PC-9 (cell line): ENCODE measurements around the gene ARHGAP26.

ENCODE experiments used
- EZH2 ChIP-seq: fragments of 200-600 bp; sonication (generic); IDR thresholded peaks from 2 replicates; pipeline ENCODE4 v1.8.0; 2017; ENCODE audit warnings: antibody characterized with exemption, low read depth
- TF ChIP-seq, protein P1 (sequence below): fragments of 200-600 bp; sonication (generic); conservative IDR thresholded peaks from 2 replicates; pipeline ENCODE4 v1.6.1; 2017; ENCODE audit warnings: mixed run types, antibody characterized with exemption, mild to moderate bottlenecking, moderate library complexity

DNA sequence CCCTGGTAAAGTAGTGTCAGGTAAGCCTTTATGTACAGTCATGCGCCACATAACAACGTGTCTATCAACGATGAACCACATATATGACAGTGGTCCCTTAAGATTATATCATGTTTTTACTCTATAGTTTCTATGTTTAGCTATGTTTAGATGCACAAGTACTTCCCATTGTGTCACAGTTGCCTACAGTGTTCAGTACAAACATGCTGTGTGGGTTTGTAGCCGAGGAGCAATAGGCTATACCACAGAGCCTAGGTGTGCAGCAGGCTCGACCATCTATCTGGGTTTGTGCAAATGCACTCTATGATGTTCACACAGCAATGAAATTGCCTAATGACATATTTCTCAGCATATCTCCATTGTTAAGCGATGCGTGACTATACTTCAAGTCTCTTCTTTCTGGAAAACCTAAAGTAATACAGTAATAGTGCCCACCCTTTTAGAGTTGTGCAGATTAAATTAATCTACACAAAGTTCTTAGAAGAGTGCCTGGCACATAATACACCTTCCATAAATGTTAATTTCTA is 295.9 kb downstream of the ARHGAP26 start:
- TF ChIP-seq EZH2, result no peak
- TF ChIP-seq, protein P1, sequence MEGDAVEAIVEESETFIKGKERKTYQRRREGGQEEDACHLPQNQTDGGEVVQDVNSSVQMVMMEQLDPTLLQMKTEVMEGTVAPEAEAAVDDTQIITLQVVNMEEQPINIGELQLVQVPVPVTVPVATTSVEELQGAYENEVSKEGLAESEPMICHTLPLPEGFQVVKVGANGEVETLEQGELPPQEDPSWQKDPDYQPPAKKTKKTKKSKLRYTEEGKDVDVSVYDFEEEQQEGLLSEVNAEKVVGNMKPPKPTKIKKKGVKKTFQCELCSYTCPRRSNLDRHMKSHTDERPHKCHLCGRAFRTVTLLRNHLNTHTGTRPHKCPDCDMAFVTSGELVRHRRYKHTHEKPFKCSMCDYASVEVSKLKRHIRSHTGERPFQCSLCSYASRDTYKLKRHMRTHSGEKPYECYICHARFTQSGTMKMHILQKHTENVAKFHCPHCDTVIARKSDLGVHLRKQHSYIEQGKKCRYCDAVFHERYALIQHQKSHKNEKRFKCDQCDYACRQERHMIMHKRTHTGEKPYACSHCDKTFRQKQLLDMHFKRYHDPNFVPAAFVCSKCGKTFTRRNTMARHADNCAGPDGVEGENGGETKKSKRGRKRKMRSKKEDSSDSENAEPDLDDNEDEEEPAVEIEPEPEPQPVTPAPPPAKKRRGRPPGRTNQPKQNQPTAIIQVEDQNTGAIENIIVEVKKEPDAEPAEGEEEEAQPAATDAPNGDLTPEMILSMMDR, result no peak
